Osteocyte (in vitro differentiated cells): ENCODE measurements around the gene DUSP28. TPM values are rescaled to one million over a fixed set of nuclear protein-coding genes. Genes with fewer than 3 reads are reported as not detected.

ENCODE experiments used
- DNase-seq: peaks from one replicate; pipeline ENCODE4 v3.0.0; 2021; ENCODE audit warnings: mixed read lengths; ENCODE audit not compliant: unreplicated experiment; ENCODE audit errors: extremely low spot score
- H3K27ac Mint-ChIP-seq: one replicate; pipeline ENCODE4 v1.8.0; 2021; ENCODE audit warnings: mild to moderate bottlenecking, mixed read lengths; ENCODE audit not compliant: unreplicated experiment
- H3K27me3 Mint-ChIP-seq: one replicate; pipeline ENCODE4 v1.8.0; 2021; ENCODE audit warnings: mixed read lengths; ENCODE audit not compliant: unreplicated experiment
- H3K36me3 Mint-ChIP-seq: one replicate; pipeline ENCODE4 v1.8.0; 2021; ENCODE audit warnings: mixed read lengths; ENCODE audit not compliant: unreplicated experiment
- H3K4me1 Mint-ChIP-seq: one replicate; pipeline ENCODE4 v1.8.0; 2021; ENCODE audit warnings: mixed read lengths; ENCODE audit not compliant: unreplicated experiment
- H3K4me3 Mint-ChIP-seq: one replicate; pipeline ENCODE4 v1.8.0; 2021; ENCODE audit warnings: mild to moderate bottlenecking, moderate library complexity, mixed read lengths; ENCODE audit not compliant: unreplicated experiment
- H3K9me3 Mint-ChIP-seq: one replicate; pipeline ENCODE4 v1.8.0; 2021; ENCODE audit warnings: mixed read lengths; ENCODE audit not compliant: unreplicated experiment
- CTCF ChIP-seq: fragments of 200-600 bp; sonication (generic); IDR thresholded peaks from 2 replicates; pipeline ENCODE4 v1.5.0; 2021; ENCODE audit warnings: antibody characterized with exemption, mild to moderate bottlenecking, moderate library complexity
- total RNA-seq: library from RNA; stranded (reverse); gene quantifications from 2 replicates; pipeline ENCODE4 v1.2.1, GENCODE V29; 2021

DUSP28 gene
- total RNA-seq, 1 donor from 2014 or later, result 5.9 TPM

- Mint-ChIP-seq H3K9me3 (no peaks in the 10 kb centered on the region), H3K4me3 (no peak overlapping the region), H3K36me3 (no peaks in the 10 kb centered on the region), H3K4me1 (peaks cover 9% of the 10 kb centered on the region), H3K27me3 (no peaks in the 10 kb centered on the region), H3K27ac (no peak overlapping the region)
- DNase-seq, result no peak
- no peak for TF ChIP-seq CTCF
Measured at GRCh38 chr2:240593026-240593702, 33.0 kb downstream of the DUSP28 start.

GRCh38 chr2:240593703-240594451 lies 33.7 kb downstream of the DUSP28 start:
- DNase-seq, result no peak

GRCh38 chr2:240594511-240595380 lies 34.6 kb downstream of the DUSP28 start:
- Mint-ChIP-seq H3K36me3 (no peaks in the 10 kb centered on the region), H3K27ac (no peak overlapping the region), H3K4me1 (no peaks in the 10 kb centered on the region), H3K27me3 (no peaks in the 10 kb centered on the region), H3K9me3 (no peaks in the 10 kb centered on the region), H3K4me3 (no peak overlapping the region)
- TF ChIP-seq CTCF, result no peak
- DNase-seq, result no peak

More at GRCh38 chr2:240593703-240594451, 33.7 kb downstream of the DUSP28 start:
- no peak for TF ChIP-seq CTCF
- Mint-ChIP-seq H3K9me3 (no peaks in the 10 kb centered on the region), H3K27ac (no peak overlapping the region), H3K4me3 (no peak overlapping the region), H3K27me3 (no peaks in the 10 kb centered on the region), H3K4me1 (peaks cover 2% of the 10 kb centered on the region), H3K36me3 (no peaks in the 10 kb centered on the region)

- Mint-ChIP-seq H3K27me3 (no peaks in the 10 kb centered on the region), H3K36me3 (no peaks in the 10 kb centered on the region), H3K27ac (no peak overlapping the region), H3K4me3 (no peak overlapping the region), H3K9me3 (no peaks in the 10 kb centered on the region), H3K4me1 (no peaks in the 10 kb centered on the region)
- TF ChIP-seq CTCF, result no peak
- no peak for DNase-seq
Measured at GRCh38 chr2:240595381-240596079, 35.4 kb downstream of the DUSP28 start.
